Astrocyte (in vitro differentiated cells and primary cell): ENCODE measurements around the gene SYT7. TPM values are rescaled to one million over a fixed set of nuclear protein-coding genes. Genes with fewer than 3 reads are reported as not detected.

Experiments
- DNase-seq: peaks from one replicate; pipeline ENCODE4 v3.0.0-alpha.2; 2010; ENCODE audit warnings: low read depth
- FAIRE-seq: peaks from 2 replicates; lab custom pipeline; 2011; peaks lifted over from hg19 to GRCh38; lab: Jason Lieb, UNC
- H2AFZ ChIP-seq: 2 replicates; pipeline ENCODE4 v1.6.0; 2012; ENCODE audit warnings: low read depth, low read length, inconsistent platforms
- H3K27ac ChIP-seq: 2 replicates; pipeline ENCODE4 v1.5.1; 2011; ENCODE audit warnings: low read depth, low read length, inconsistent platforms
- H3K27me3 ChIP-seq: 2 replicates; pipeline ENCODE4 v1.6.0; 2011; ENCODE audit warnings: low read length, inconsistent platforms; ENCODE audit not compliant: insufficient read depth
- H3K36me3 ChIP-seq: 2 replicates; pipeline ENCODE4 v1.5.1; 2011; ENCODE audit warnings: low read length, inconsistent platforms; ENCODE audit not compliant: insufficient read depth
- H3K4me1 ChIP-seq: 2 replicates; pipeline ENCODE4 v1.5.1; 2011; ENCODE audit warnings: low read length, inconsistent platforms; ENCODE audit not compliant: insufficient read depth
- H3K4me2 ChIP-seq: 2 replicates; pipeline ENCODE4 v1.6.0; 2012; ENCODE audit warnings: low read length, inconsistent platforms
- H3K4me3 ChIP-seq: 2 replicates; pipeline ENCODE4 v1.5.1; 2011; ENCODE audit warnings: low read depth, mild to moderate bottlenecking, low read length, inconsistent platforms; ENCODE audit not compliant: insufficient read depth
- H3K79me2 ChIP-seq: 2 replicates; pipeline ENCODE4 v1.6.0; 2012; ENCODE audit warnings: mild to moderate bottlenecking, low read length, inconsistent platforms; ENCODE audit not compliant: insufficient read depth
- H3K9ac ChIP-seq: 2 replicates; pipeline ENCODE4 v1.6.0; 2012; ENCODE audit warnings: mild to moderate bottlenecking, low read length, inconsistent platforms
- H3K9me3 ChIP-seq: 2 replicates; pipeline ENCODE4 v1.5.1; 2012; ENCODE audit warnings: low read depth, mild to moderate bottlenecking, low read length, inconsistent platforms; ENCODE audit not compliant: insufficient read depth
- H4K20me1 ChIP-seq: 2 replicates; pipeline ENCODE4 v1.6.0; 2012; ENCODE audit warnings: low read length, inconsistent platforms; ENCODE audit not compliant: insufficient read depth
- H3K27ac Mint-ChIP-seq: one replicate; pipeline ENCODE4 v1.8.0; 2021; ENCODE audit warnings: mild to moderate bottlenecking, mixed read lengths; ENCODE audit not compliant: unreplicated experiment
- H3K27me3 Mint-ChIP-seq: one replicate; pipeline ENCODE4 v1.8.0; 2021; ENCODE audit warnings: low read depth, mixed read lengths; ENCODE audit not compliant: unreplicated experiment
- H3K36me3 Mint-ChIP-seq: one replicate; pipeline ENCODE4 v1.8.0; 2021; ENCODE audit warnings: low read depth, mixed read lengths; ENCODE audit not compliant: unreplicated experiment
- H3K4me1 Mint-ChIP-seq: one replicate; pipeline ENCODE4 v1.8.0; 2021; ENCODE audit warnings: low read depth, mixed read lengths; ENCODE audit not compliant: unreplicated experiment
- H3K4me3 Mint-ChIP-seq: one replicate; pipeline ENCODE4 v1.8.0; 2021; ENCODE audit warnings: mild to moderate bottlenecking, moderate library complexity, mixed read lengths; ENCODE audit not compliant: unreplicated experiment
- H3K9me3 Mint-ChIP-seq: one replicate; pipeline ENCODE4 v1.8.0; 2021; ENCODE audit warnings: mild to moderate bottlenecking, mixed read lengths; ENCODE audit not compliant: unreplicated experiment
- CTCF ChIP-seq: IDR thresholded peaks from 2 replicates; pipeline ENCODE4 v1.5.1; 2011; ENCODE audit warnings: low read depth, mild to moderate bottlenecking, inconsistent platforms, low read length, moderate library complexity; ENCODE audit not compliant: insufficient read depth
- EZH2 ChIP-seq: IDR thresholded peaks from 2 replicates; pipeline ENCODE4 v1.6.1; 2012; ENCODE audit warnings: mild to moderate bottlenecking, low read length, inconsistent platforms; ENCODE audit not compliant: insufficient read depth
- total RNA-seq: library from RNA; stranded (reverse); gene quantifications from 2 replicates; pipeline ENCODE4 v1.2.1, GENCODE V29; 2021

Gene SYT7
- total RNA-seq, 1 donor from 2014 or later: 3.7 TPM

- Histone ChIP-seq H3K4me3 (no peak overlapping the region), H3K9ac (no peak overlapping the region), H3K4me1 (no peaks in the 10 kb centered on the region), H3K27me3 (peaks cover 2% of the 10 kb centered on the region), H3K4me2 (no peak overlapping the region), H3K36me3 (no peaks in the 10 kb centered on the region), H3K27ac (no peak overlapping the region), H3K79me2 (no peaks in the 10 kb centered on the region), H3K9me3 (no peaks in the 10 kb centered on the region), H2AFZ (no peak overlapping the region), H4K20me1 (no peaks in the 10 kb centered on the region)
- DNase-seq: no peak
- no peak overlapping the region for H3K4me3 Mint-ChIP-seq
- peaks cover 2% of the 10 kb centered on the region for H3K9me3 Mint-ChIP-seq
- no peak overlapping the region for H3K27ac Mint-ChIP-seq
- H3K27me3 Mint-ChIP-seq: peaks cover 29% of the 10 kb centered on the region
- TF ChIP-seq EZH2: no peak
- peak; percentile 33 for TF ChIP-seq CTCF
- peaks cover 5% of the 10 kb centered on the region for H3K4me1 Mint-ChIP-seq
- no peak for FAIRE-seq
- H3K36me3 Mint-ChIP-seq: peaks cover 9% of the 10 kb centered on the region
Observed at GRCh38 chr11:61545341-61545740, 35.5 kb downstream of the SYT7 start.

GRCh38 chr11:61544466-61544865 lies 36.4 kb downstream of the SYT7 start:
- Histone ChIP-seq H3K9me3 (no peaks in the 10 kb centered on the region), H3K4me2 (no peak overlapping the region), H3K27me3 (peaks cover 10% of the 10 kb centered on the region), H4K20me1 (no peaks in the 10 kb centered on the region), H3K36me3 (no peaks in the 10 kb centered on the region), H3K79me2 (no peaks in the 10 kb centered on the region), H3K9ac (no peak overlapping the region), H3K27ac (no peak overlapping the region), H3K4me3 (no peak overlapping the region), H2AFZ (no peak overlapping the region), H3K4me1 (no peaks in the 10 kb centered on the region)
- TF ChIP-seq EZH2: no peak
- no peak for TF ChIP-seq CTCF
- no peak overlapping the region for H3K4me3 Mint-ChIP-seq
- DNase-seq: no peak
- H3K27me3 Mint-ChIP-seq: peaks cover 36% of the 10 kb centered on the region
- H3K36me3 Mint-ChIP-seq: peaks cover 9% of the 10 kb centered on the region
- H3K27ac Mint-ChIP-seq: no peak overlapping the region
- peaks cover 5% of the 10 kb centered on the region for H3K4me1 Mint-ChIP-seq
- H3K9me3 Mint-ChIP-seq: peaks cover 3% of the 10 kb centered on the region
- no peak for FAIRE-seq

GRCh38 chr11:61543606-61544306 lies 37.1 kb downstream of the SYT7 start:
- DNase-seq (peak; percentile 32), FAIRE-seq (no peak)
- no peak overlapping the region for H3K4me2 ChIP-seq
- peaks cover 5% of the 10 kb centered on the region for H3K4me1 Mint-ChIP-seq
- H3K27me3 Mint-ChIP-seq: peaks cover 36% of the 10 kb centered on the region
- H3K79me2 ChIP-seq: no peaks in the 10 kb centered on the region
- peaks cover 2% of the 10 kb centered on the region for H3K9me3 Mint-ChIP-seq
- no peaks in the 10 kb centered on the region for H3K9me3 ChIP-seq
- no peaks in the 10 kb centered on the region for H4K20me1 ChIP-seq
- TF ChIP-seq EZH2 (no peak), CTCF (no peak)
- peaks cover 17% of the 10 kb centered on the region for H3K27me3 ChIP-seq
- no peak overlapping the region for H3K27ac ChIP-seq
- no peak overlapping the region for H3K4me3 Mint-ChIP-seq
- H3K27ac Mint-ChIP-seq: no peak overlapping the region
- H3K4me1 ChIP-seq: no peaks in the 10 kb centered on the region
- no peak overlapping the region for H2AFZ ChIP-seq
- H3K9ac ChIP-seq: no peak overlapping the region
- H3K4me3 ChIP-seq: no peak overlapping the region
- peaks cover 9% of the 10 kb centered on the region for H3K36me3 Mint-ChIP-seq
- H3K36me3 ChIP-seq: no peaks in the 10 kb centered on the region
